ENCODE data around the gene ERRFI1. TPM values are rescaled to one million over a fixed set of nuclear protein-coding genes. Genes with fewer than 3 reads are reported as not detected.
A peak's percentile ranks its signal among the peaks of the same experiment; 100 is the strongest.
"Not testable (repeated sequence)": the region's sequence is repeated elsewhere in the genome, so short reads cannot be mapped to it uniquely, and the experiment has no call there.

Gene ERRFI1
- total RNA-seq, 2 experiments from 2014 or later, result 1.6 to 2.2 TPM

DNA sequence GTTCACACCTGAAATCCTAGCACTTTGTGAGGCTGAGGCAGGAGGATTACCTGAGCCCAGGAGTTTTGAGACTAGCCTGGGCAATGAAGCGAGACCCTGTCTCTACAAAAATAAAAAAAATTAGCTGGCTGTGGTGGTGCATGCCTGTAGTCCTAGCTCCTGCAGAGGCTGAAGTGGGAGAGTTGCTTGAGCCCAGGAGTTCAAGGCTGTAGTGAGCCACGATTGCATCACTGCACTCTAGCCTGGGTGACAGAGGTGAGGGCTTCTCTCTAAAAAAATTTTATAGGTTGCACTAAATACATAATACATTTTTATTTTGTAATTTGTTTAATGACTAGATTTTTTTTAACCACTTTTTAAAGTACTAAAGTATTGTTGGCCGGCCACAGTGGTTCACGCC lies 58.5 kb downstream of the ERRFI1 start:
- Mint-ChIP-seq H3K36me3 (ENCODE audit: low read depth) (peaks cover 80% of the 10 kb centered on the region), H3K27me3 (no peaks in the 10 kb centered on the region), H3K9me3 (no peaks in the 10 kb centered on the region), H3K4me3 (no peak overlapping the region), H3K4me1 (ENCODE audit: low read depth) (peaks cover 52% of the 10 kb centered on the region), H3K27ac (peak overlapping the region; percentile 66)
- DNase-seq, result no peak
- intact Hi-C loops (cut with micrococcal nuclease), result no loop called here
- POLR2A ChIA-PET, result interaction anchor here (0.9 kb wide), 1 partner anchor 17 kb away, joined by 4 read pairs; no protein-coding TSS in a partner anchor
- no peak for ATAC-seq
- CTCF ChIA-PET, result interaction anchor here (1.0 kb wide), 1 partner anchor 48 kb away, joined by 4 read pairs; no protein-coding TSS in a partner anchor
- TF ChIP-seq, protein P1, sequence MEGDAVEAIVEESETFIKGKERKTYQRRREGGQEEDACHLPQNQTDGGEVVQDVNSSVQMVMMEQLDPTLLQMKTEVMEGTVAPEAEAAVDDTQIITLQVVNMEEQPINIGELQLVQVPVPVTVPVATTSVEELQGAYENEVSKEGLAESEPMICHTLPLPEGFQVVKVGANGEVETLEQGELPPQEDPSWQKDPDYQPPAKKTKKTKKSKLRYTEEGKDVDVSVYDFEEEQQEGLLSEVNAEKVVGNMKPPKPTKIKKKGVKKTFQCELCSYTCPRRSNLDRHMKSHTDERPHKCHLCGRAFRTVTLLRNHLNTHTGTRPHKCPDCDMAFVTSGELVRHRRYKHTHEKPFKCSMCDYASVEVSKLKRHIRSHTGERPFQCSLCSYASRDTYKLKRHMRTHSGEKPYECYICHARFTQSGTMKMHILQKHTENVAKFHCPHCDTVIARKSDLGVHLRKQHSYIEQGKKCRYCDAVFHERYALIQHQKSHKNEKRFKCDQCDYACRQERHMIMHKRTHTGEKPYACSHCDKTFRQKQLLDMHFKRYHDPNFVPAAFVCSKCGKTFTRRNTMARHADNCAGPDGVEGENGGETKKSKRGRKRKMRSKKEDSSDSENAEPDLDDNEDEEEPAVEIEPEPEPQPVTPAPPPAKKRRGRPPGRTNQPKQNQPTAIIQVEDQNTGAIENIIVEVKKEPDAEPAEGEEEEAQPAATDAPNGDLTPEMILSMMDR (IDR thresholded peaks at IDR 0.05), result no peak

DNA sequence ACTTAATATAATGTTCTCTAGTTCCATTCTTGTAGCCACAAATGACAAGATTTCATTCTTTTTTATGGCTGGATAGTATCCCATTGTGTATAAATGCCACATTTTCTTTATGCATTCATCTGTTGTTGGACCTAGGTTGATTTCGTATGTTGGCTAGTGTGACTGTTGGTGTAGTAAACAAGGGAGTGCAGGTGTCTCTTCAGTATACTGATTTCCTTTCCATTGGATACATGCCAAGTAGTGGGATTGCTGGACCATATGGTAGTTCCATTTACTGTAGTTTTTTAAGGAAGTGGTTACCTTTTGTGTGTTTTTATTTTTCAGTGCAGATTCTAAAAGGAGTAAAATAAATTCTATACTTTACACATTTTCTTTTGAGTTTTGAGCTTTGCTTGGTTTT lies 58.9 kb downstream of the ERRFI1 start:
- Mint-ChIP-seq H3K27ac (peak overlapping the region; percentile 66), H3K4me1 (ENCODE audit: low read depth) (peaks cover 52% of the 10 kb centered on the region), H3K27me3 (no peaks in the 10 kb centered on the region), H3K36me3 (ENCODE audit: low read depth) (peaks cover 80% of the 10 kb centered on the region), H3K9me3 (no peaks in the 10 kb centered on the region), H3K4me3 (peak overlapping the region; percentile 4)
- POLR2A ChIA-PET, result interaction anchor here (0.9 kb wide), 1 partner anchor 17 kb away, joined by 4 read pairs; no protein-coding TSS in a partner anchor
- ATAC-seq, result no peak
- intact Hi-C loops (cut with micrococcal nuclease), result no loop called here
- CTCF ChIA-PET, result interaction anchor here (1.0 to 2.1 kb wide), 2 partner anchors 8 to 48 kb away, joined by 4 to 14 read pairs; no protein-coding TSS in a partner anchor
- DNase-seq, result no peak
- TF ChIP-seq, protein P1 (IDR thresholded peaks at IDR 0.05), result no peak

DNA sequence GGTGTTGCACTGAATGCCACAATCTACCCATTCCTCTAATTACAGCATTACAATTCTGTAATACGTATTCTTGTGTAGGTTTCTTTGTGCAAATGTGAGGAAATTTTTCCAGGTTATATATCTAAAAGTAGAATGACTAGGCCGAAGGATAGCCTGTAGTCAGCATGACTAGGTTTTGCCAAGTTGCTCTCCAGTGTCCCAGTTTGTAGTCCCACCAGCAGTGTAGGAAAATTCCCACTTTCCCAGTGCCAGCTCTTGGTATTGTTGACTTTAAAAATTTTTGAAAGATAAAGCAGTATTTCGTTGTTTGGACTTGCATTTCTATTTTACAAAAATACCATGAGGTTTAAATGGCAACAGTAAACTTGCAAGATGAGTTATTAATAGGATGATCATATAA lies 61.6 kb downstream of the ERRFI1 start:
- Mint-ChIP-seq H3K27ac (peak overlapping the region; percentile 99), H3K4me1 (ENCODE audit: low read depth) (peaks cover 59% of the 10 kb centered on the region), H3K27me3 (no peaks in the 10 kb centered on the region), H3K4me3 (peak overlapping the region; percentile 98), H3K36me3 (ENCODE audit: low read depth) (peaks cover 69% of the 10 kb centered on the region), H3K9me3 (no peaks in the 10 kb centered on the region)
- TF ChIP-seq, protein P1 (IDR thresholded peaks at IDR 0.05), result no peak
- intact Hi-C loops (cut with micrococcal nuclease), result no loop called here
- POLR2A ChIA-PET, result interaction anchor here (1.2 to 5.7 kb wide), 2 partner anchors 11 to 23 kb away, joined by 4 to 39 read pairs; partner anchors contain the start of gene TNFRSF9
- ATAC-seq (no peak), DNase-seq (no peak)
- CTCF ChIA-PET, result interaction anchor here (2.9 kb wide), 1 partner anchor 11 kb away, joined by 17 read pairs; no protein-coding TSS in a partner anchor

DNA sequence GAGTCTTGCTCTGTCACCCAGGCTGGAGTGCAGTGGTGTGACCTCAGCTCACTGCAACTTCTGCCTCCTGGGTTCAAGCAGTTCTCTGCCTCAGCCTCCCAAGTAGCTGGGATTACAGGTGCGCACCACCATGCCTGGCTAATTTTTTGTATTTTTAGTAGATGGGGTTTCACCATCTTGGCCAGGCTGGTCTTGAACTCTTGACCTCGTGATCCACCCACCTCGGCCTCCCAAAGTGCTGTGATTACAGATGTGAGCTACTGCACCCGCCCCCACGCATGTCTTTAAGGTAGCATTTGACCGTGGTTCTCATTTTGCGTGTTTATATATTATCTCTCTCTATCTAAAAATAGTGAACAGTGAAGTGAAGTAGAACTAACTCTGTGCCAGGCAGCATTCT lies 62.3 kb downstream of the ERRFI1 start:
- Mint-ChIP-seq H3K4me3 (peak overlapping the region; percentile 98), H3K4me1 (ENCODE audit: low read depth) (peaks cover 63% of the 10 kb centered on the region), H3K36me3 (ENCODE audit: low read depth) (peaks cover 67% of the 10 kb centered on the region), H3K27ac (peak overlapping the region; percentile 99)
- H3K27me3 Mint-ChIP-seq; ATAC-seq; H3K9me3 Mint-ChIP-seq; intact Hi-C loops (cut with micrococcal nuclease); DNase-seq: not testable (repeated sequence)
- ChIA-PET CTCF (interaction anchor here (2.9 kb wide), 1 partner anchor 11 kb away, joined by 17 read pairs; no protein-coding TSS in a partner anchor), POLR2A (interaction anchor here (1.2 to 5.7 kb wide), 2 partner anchors 11 to 22 kb away, joined by 4 to 39 read pairs; partner anchors contain the start of gene TNFRSF9)

DNA sequence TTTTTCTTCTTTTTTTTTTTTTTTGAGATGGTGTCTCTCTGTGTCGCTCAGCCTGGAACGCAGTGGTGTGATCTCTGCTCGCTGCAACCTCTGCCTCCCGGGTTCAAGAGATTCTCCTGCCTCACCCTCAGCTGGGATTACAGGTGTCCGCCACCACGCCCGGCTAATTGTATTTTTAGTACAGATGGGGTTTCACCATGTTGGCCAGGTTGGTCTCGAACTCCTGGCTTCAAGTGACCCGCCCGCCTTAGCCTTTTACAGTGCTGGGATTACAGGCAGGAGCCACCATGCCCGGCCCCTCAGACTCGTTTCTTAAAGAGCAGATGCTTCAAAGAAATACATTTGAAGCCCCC lies 62.8 kb downstream of the ERRFI1 start:
- CTCF ChIA-PET, result interaction anchor here (2.9 kb wide), 1 partner anchor 12 kb away, joined by 17 read pairs; no protein-coding TSS in a partner anchor
- H3K27ac Mint-ChIP-seq, result peak overlapping the region; percentile 99
- H3K27me3 Mint-ChIP-seq; DNase-seq; H3K9me3 Mint-ChIP-seq; intact Hi-C loops (cut with micrococcal nuclease); ATAC-seq: not testable (repeated sequence)
- H3K4me1 Mint-ChIP-seq (ENCODE audit: low read depth), result peaks cover 63% of the 10 kb centered on the region
- H3K36me3 Mint-ChIP-seq (ENCODE audit: low read depth), result peaks cover 66% of the 10 kb centered on the region
- POLR2A ChIA-PET, result interaction anchor here (5.7 kb wide), 1 partner anchor 22 kb away, joined by 39 read pairs; the partner anchor contains the start of gene TNFRSF9
- H3K4me3 Mint-ChIP-seq, result peak overlapping the region; percentile 98
